K562 (cell line): ENCODE measurements around the gene ATPAF2. TPM values are rescaled to one million over a fixed set of nuclear protein-coding genes. Genes with fewer than 3 reads are reported as not detected.
A peak's percentile ranks its signal among the peaks of the same experiment; 100 is the strongest.

Experiments used
- C11orf30 ChIP-seq: fragments of 450-650 bp; IDR thresholded peaks from 2 replicates; pipeline ENCODE4 v1.6.1; 2016; ENCODE audit warnings: low read depth, mild to moderate bottlenecking
- CBFA2T2 ChIP-seq: fragments of 450-650 bp; conservative IDR thresholded peaks from 2 replicates; pipeline ENCODE4 v1.6.1; 2017; ENCODE audit warnings: mild to moderate bottlenecking
- CCNT2 ChIP-seq: IDR thresholded peaks from 2 replicates; pipeline ENCODE4 v1.6.1; 2011; ENCODE audit warnings: borderline replicate concordance, low read depth, mild to moderate bottlenecking, moderate library complexity, mixed read lengths, low read length; ENCODE audit not compliant: insufficient read length; ENCODE audit errors: extremely low read depth
- CXXC5 ChIP-seq: fragments of 250-450 bp; sonication (Bioruptor Pico); IDR thresholded peaks from 2 replicates; pipeline ENCODE4 v1.8.0; 2022; ENCODE audit warnings: inconsistent platforms, mild to moderate bottlenecking, moderate library complexity
- FOXK1 ChIP-seq: sonication (generic); formaldehyde crosslinking; IDR thresholded peaks from 2 replicates; pipeline ENCODE4 v1.8.0; 2022; ENCODE audit warnings: missing genetic modification reagents, mild to moderate bottlenecking, borderline replicate concordance
- RAD51 ChIP-seq: fragments of 450-650 bp; IDR thresholded peaks from 2 replicates; pipeline ENCODE4 v1.7.1; 2016; ENCODE audit warnings: low read depth, mild to moderate bottlenecking, borderline replicate concordance
- SIX5 ChIP-seq, 2 experiments: IDR thresholded peaks; 2 replicates each; pipeline ENCODE4 v1.6.1; 2011; ENCODE audit warnings: low read length in 2 of 2, borderline replicate concordance in 1 of 2, low read depth in 1 of 2, mild to moderate bottlenecking in 1 of 2, moderate library complexity in 1 of 2; ENCODE audit not compliant: insufficient read depth in 1 of 2
- SREBF2 ChIP-seq: sonication (generic); formaldehyde crosslinking; IDR thresholded peaks from 2 replicates; pipeline ENCODE4 v1.4.0; 2020; ENCODE audit warnings: mild to moderate bottlenecking, missing genetic modification reagents
- TOE1 ChIP-seq, 2 experiments: fragments of 450-650 bp in 1 of 2; sonication (generic) in 1 of 2; formaldehyde crosslinking in 1 of 2; IDR thresholded peaks; 2 replicates each; pipeline versions ENCODE4 v1.7.1 to v1.8.0; 2016 to 2022; ENCODE audit warnings: borderline replicate concordance in 2 of 2, mild to moderate bottlenecking in 2 of 2, antibody characterized with exemption in 1 of 2, inconsistent platforms in 1 of 2, low read depth in 1 of 2, missing genetic modification reagents in 1 of 2, moderate library complexity in 1 of 2
- ZNF12 ChIP-seq: sonication (generic); formaldehyde crosslinking; IDR thresholded peaks from 2 replicates; pipeline ENCODE4 v1.4.0; 2020; ENCODE audit warnings: mild to moderate bottlenecking, missing genetic modification reagents
- ZNF41 ChIP-seq: fragments of 250-450 bp; sonication (Bioruptor Pico); conservative IDR thresholded peaks from 2 replicates; pipeline ENCODE4 v1.4.0; 2020; ENCODE audit warnings: mild to moderate bottlenecking
- polyA plus RNA-seq, 8 experiments: library from polyadenylated mRNA; depleted of rRNA in 4 of 8; stranded (reverse) in 5 of 8; unstranded in 3 of 8; fragments of >200 nt; fragmentation: Nextera tagmentation in 2 of 8; fragmentation: Illumina TruSeq in 1 of 8; extraction: Ambion mirVana in 2 of 8; extraction: Trizol in 1 of 8; gene quantifications; 2 replicates each; pipeline versions ENCODE4 v1.2.1 to v1.2.3, GENCODE V29; 2011 to 2014; ENCODE audit warnings: inconsistent platforms in 1 of 8, missing spikeins in 1 of 8
- total RNA-seq, 7 experiments: library from RNA; depleted of rRNA in 6 of 7; stranded (reverse); fragments of >200 nt in 6 of 7; fragmentation: Illumina TruSeq in 2 of 7; extraction: Trizol in 2 of 7; gene quantifications; 2 replicates each; pipeline versions ENCODE4 v1.2.1 to v1.2.3, GENCODE V29; 2011 to 2021; ENCODE audit warnings: low replicate concordance in 1 of 7
- TF ChIP-seq, protein P1 (sequence below): fragments of 250-450 bp; sonication (Bioruptor Pico); IDR thresholded peaks from 2 replicates; pipeline ENCODE4 v1.4.0; 2020
- TF ChIP-seq, protein P2 (sequence below), 2 experiments: IDR thresholded peaks; 2 replicates each; pipeline ENCODE4 v1.6.1; 2011; ENCODE audit warnings: borderline replicate concordance in 1 of 2, control low read depth in 1 of 2, low read depth in 1 of 2, low read length in 1 of 2, mild to moderate bottlenecking in 1 of 2, mixed read lengths in 1 of 2, moderate library complexity in 1 of 2; ENCODE audit not compliant: insufficient read depth in 1 of 2, insufficient read length in 1 of 2, poor library complexity in 1 of 2, severe bottlenecking in 1 of 2; ENCODE audit errors: extremely low read depth in 1 of 2
- TF ChIP-seq, protein P3 (sequence below), 2 experiments: fragments of 450-650 bp; IDR thresholded peaks; 2 replicates each; pipeline ENCODE4 v1.6.1; 2018; ENCODE audit warnings: mild to moderate bottlenecking in 2 of 2, low read depth in 1 of 2; ENCODE audit not compliant: partially characterized antibody in 2 of 2

The ATPAF2 gene
- total and polyA plus RNA-seq, 9 of the 15 experiments (the other 6 are each of a cell fraction or from before 2014, with no cell fraction given) = 2.1 to 19.2 (median 11.3) TPM

GRCh38 chr17:18038861-18039534 lies at the start of gene ATPAF2, which contains the start of gene GID4 (continued):
- TF ChIP-seq, protein P1, sequence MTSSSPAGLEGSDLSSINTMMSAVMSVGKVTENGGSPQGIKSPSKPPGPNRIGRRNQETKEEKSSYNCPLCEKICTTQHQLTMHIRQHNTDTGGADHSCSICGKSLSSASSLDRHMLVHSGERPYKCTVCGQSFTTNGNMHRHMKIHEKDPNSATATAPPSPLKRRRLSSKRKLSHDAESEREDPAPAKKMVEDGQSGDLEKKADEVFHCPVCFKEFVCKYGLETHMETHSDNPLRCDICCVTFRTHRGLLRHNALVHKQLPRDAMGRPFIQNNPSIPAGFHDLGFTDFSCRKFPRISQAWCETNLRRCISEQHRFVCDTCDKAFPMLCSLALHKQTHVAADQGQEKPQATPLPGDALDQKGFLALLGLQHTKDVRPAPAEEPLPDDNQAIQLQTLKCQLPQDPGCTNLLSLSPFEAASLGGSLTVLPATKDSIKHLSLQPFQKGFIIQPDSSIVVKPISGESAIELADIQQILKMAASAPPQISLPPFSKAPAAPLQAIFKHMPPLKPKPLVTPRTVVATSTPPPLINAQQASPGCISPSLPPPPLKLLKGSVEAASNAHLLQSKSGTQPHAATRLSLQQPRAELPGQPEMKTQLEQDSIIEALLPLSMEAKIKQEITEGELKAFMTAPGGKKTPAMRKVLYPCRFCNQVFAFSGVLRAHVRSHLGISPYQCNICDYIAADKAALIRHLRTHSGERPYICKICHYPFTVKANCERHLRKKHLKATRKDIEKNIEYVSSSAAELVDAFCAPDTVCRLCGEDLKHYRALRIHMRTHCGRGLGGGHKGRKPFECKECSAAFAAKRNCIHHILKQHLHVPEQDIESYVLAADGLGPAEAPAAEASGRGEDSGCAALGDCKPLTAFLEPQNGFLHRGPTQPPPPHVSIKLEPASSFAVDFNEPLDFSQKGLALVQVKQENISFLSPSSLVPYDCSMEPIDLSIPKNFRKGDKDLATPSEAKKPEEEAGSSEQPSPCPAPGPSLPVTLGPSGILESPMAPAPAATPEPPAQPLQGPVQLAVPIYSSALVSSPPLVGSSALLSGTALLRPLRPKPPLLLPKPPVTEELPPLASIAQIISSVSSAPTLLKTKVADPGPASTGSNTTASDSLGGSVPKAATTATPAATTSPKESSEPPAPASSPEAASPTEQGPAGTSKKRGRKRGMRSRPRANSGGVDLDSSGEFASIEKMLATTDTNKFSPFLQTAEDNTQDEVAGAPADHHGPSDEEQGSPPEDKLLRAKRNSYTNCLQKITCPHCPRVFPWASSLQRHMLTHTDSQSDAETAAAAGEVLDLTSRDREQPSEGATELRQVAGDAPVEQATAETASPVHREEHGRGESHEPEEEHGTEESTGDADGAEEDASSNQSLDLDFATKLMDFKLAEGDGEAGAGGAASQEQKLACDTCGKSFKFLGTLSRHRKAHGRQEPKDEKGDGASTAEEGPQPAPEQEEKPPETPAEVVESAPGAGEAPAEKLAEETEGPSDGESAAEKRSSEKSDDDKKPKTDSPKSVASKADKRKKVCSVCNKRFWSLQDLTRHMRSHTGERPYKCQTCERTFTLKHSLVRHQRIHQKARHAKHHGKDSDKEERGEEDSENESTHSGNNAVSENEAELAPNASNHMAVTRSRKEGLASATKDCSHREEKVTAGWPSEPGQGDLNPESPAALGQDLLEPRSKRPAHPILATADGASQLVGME (CRISPR knock-in tag) = no peak
- TF ChIP-seq CBFA2T2 (peak; percentile 72), CXXC5 (CRISPR knock-in tag) (peak; percentile 95), SREBF2 (CRISPR knock-in tag) (no peak), ZNF12 (CRISPR knock-in tag) (0 out of 2 replicates have a peak, but pooled peaks have one; percentile 49), C11orf30 (peak; percentile 98), RAD51 (peak; percentile 94), ZNF41 (no peak), SIX5 (IDR thresholded peaks at IDR 0.05; ENCODE audit: borderline replicate concordance in 1 of 2, insufficient read depth in 1 of 2, low read depth in 1 of 2, low read length in 2 of 2) (peak; percentile 67 to 80; a peak in 3 of 4 replicates), TOE1 (IDR thresholded peaks at IDR 0.05; ENCODE audit: borderline replicate concordance) (peak; percentile 49; the same call in 1 of the 2 replicates), TOE1 (CRISPR knock-in tag; IDR thresholded peaks at IDR 0.05; ENCODE audit: borderline replicate concordance, low read depth) (no peak), CCNT2 (peak; percentile 49), FOXK1 (CRISPR knock-in tag) (no peak)
- TF ChIP-seq, protein P2, sequence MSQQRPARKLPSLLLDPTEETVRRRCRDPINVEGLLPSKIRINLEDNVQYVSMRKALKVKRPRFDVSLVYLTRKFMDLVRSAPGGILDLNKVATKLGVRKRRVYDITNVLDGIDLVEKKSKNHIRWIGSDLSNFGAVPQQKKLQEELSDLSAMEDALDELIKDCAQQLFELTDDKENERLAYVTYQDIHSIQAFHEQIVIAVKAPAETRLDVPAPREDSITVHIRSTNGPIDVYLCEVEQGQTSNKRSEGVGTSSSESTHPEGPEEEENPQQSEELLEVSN (IDR thresholded peaks at IDR 0.05; ENCODE audit: borderline replicate concordance in 1 of 2, extremely low read depth in 1 of 2, insufficient read depth in 1 of 2, insufficient read length in 1 of 2, low read depth in 1 of 2, low read length in 1 of 2, poor library complexity in 1 of 2, severe bottlenecking in 1 of 2) = peak; percentile 37 to 57
- TF ChIP-seq, protein P3, sequence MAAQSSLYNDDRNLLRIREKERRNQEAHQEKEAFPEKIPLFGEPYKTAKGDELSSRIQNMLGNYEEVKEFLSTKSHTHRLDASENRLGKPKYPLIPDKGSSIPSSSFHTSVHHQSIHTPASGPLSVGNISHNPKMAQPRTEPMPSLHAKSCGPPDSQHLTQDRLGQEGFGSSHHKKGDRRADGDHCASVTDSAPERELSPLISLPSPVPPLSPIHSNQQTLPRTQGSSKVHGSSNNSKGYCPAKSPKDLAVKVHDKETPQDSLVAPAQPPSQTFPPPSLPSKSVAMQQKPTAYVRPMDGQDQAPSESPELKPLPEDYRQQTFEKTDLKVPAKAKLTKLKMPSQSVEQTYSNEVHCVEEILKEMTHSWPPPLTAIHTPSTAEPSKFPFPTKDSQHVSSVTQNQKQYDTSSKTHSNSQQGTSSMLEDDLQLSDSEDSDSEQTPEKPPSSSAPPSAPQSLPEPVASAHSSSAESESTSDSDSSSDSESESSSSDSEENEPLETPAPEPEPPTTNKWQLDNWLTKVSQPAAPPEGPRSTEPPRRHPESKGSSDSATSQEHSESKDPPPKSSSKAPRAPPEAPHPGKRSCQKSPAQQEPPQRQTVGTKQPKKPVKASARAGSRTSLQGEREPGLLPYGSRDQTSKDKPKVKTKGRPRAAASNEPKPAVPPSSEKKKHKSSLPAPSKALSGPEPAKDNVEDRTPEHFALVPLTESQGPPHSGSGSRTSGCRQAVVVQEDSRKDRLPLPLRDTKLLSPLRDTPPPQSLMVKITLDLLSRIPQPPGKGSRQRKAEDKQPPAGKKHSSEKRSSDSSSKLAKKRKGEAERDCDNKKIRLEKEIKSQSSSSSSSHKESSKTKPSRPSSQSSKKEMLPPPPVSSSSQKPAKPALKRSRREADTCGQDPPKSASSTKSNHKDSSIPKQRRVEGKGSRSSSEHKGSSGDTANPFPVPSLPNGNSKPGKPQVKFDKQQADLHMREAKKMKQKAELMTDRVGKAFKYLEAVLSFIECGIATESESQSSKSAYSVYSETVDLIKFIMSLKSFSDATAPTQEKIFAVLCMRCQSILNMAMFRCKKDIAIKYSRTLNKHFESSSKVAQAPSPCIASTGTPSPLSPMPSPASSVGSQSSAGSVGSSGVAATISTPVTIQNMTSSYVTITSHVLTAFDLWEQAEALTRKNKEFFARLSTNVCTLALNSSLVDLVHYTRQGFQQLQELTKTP (IDR thresholded peaks at IDR 0.05; ENCODE audit: low read depth in 1 of 2, partially characterized antibody in 2 of 2) = peak in 1 of 2 experiments; percentile 78
